ENCODE data around the gene OR10D3.
A peak's percentile ranks its signal among the peaks of the same experiment; 100 is the strongest.

OR10D3 gene

GRCh38 chr11:124172101-124172500 lies 11.0 kb upstream of the OR10D3 start:
- H3K23ac ChIP-seq (ENCODE audit: low read length), result no peak overlapping the region
- no peak overlapping the region for H2AK5ac ChIP-seq (ENCODE audit: low read length)
- no peaks in the 10 kb centered on the region for H3K27me3 ChIP-seq (ENCODE audit: insufficient read depth, low read length, poor library complexity)
- peak overlapping the region; percentile 28 for H2BK120ac ChIP-seq (ENCODE audit: low read depth, low read length)
- H3K4me3 ChIP-seq (ENCODE audit: low read length), result no peak overlapping the region
- H4K5ac ChIP-seq (ENCODE audit: low read length), result no peak overlapping the region
- H3K9ac ChIP-seq (ENCODE audit: low read length), result no peak overlapping the region
- no peak overlapping the region for H3K18ac ChIP-seq (ENCODE audit: low read length)
- no peak overlapping the region for H3K27ac ChIP-seq (ENCODE audit: low read depth, low read length)
- no peaks in the 10 kb centered on the region for H3K4me1 ChIP-seq (ENCODE audit: control insufficient read depth, low read depth, low read length)
- H4K8ac ChIP-seq (ENCODE audit: low read depth, low read length), result no peak overlapping the region
- no peaks in the 10 kb centered on the region for H3K79me1 ChIP-seq (ENCODE audit: low read length)
- DNase-seq, result peak; percentile 37
- no peak overlapping the region for H3K4me2 ChIP-seq (ENCODE audit: low read length)
- no peaks in the 10 kb centered on the region for H3K79me2 ChIP-seq (ENCODE audit: control insufficient read depth, insufficient read depth, low read length)
- no CpG with 5 or more reads among the region's 6 CpGs for WGBS (ENCODE audit: extremely low coverage, insufficient coverage, low lambda C conversion rate)
- no peak overlapping the region for H2BK5ac ChIP-seq (ENCODE audit: low read length)
- no peak overlapping the region for H2BK15ac ChIP-seq (replicated peaks; ENCODE audit: low read depth)
- H3K4ac ChIP-seq (ENCODE audit: low read depth, low read length), result no peak overlapping the region
- no peaks in the 10 kb centered on the region for H3K36me3 ChIP-seq (ENCODE audit: control insufficient read depth, insufficient read depth, low read length)
- no peak overlapping the region for H3K56ac ChIP-seq (ENCODE audit: low read length)

- Histone ChIP-seq H4K8ac (ENCODE audit: low read depth, low read length) (no peak overlapping the region), H2BK15ac (replicated peaks; ENCODE audit: low read depth) (peak overlapping the region; percentile 74), H2AK5ac (ENCODE audit: low read length) (no peak overlapping the region), H2BK5ac (ENCODE audit: low read length) (no peak overlapping the region), H3K79me1 (ENCODE audit: low read length) (no peaks in the 10 kb centered on the region), H3K56ac (ENCODE audit: low read length) (no peak overlapping the region), H3K4ac (ENCODE audit: low read depth, low read length) (no peak overlapping the region), H3K9ac (ENCODE audit: low read length) (no peak overlapping the region), H3K4me1 (ENCODE audit: control insufficient read depth, low read depth, low read length) (no peaks in the 10 kb centered on the region), H3K27ac (ENCODE audit: low read depth, low read length) (no peak overlapping the region), H4K5ac (ENCODE audit: low read length) (no peak overlapping the region), H3K4me3 (ENCODE audit: low read length) (no peak overlapping the region), H3K18ac (ENCODE audit: low read length) (no peak overlapping the region), H3K79me2 (ENCODE audit: control insufficient read depth, insufficient read depth, low read length) (no peaks in the 10 kb centered on the region), H3K27me3 (ENCODE audit: insufficient read depth, low read length, poor library complexity) (no peaks in the 10 kb centered on the region), H3K36me3 (ENCODE audit: control insufficient read depth, insufficient read depth, low read length) (no peaks in the 10 kb centered on the region), H3K23ac (ENCODE audit: low read length) (no peak overlapping the region), H3K4me2 (ENCODE audit: low read length) (no peak overlapping the region), H2BK120ac (ENCODE audit: low read depth, low read length) (peak overlapping the region; percentile 82)
- DNase-seq, result no peak
- WGBS (ENCODE audit: extremely low coverage, insufficient coverage, low lambda C conversion rate), result no CpG with 5 or more reads among the region's 1 CpG
Observed at GRCh38 chr11:124172599-124172998, 10.5 kb upstream of the OR10D3 start.

GRCh38 chr11:124174001-124174583 lies 9.1 kb upstream of the OR10D3 start:
- no peaks in the 10 kb centered on the region for H3K79me2 ChIP-seq (ENCODE audit: control insufficient read depth, insufficient read depth, low read length)
- no peak overlapping the region for H3K56ac ChIP-seq (ENCODE audit: low read length)
- H2BK5ac ChIP-seq (ENCODE audit: low read length), result no peak overlapping the region
- H3K4me3 ChIP-seq (ENCODE audit: low read length), result no peak overlapping the region
- WGBS (ENCODE audit: extremely low coverage, insufficient coverage, low lambda C conversion rate), result no CpG with 5 or more reads among the region's 4 CpGs
- no peak overlapping the region for H3K9ac ChIP-seq (ENCODE audit: low read length)
- no peak overlapping the region for H4K5ac ChIP-seq (ENCODE audit: low read length)
- peak overlapping the region; percentile 57 for H2BK15ac ChIP-seq (replicated peaks; ENCODE audit: low read depth)
- H3K4me2 ChIP-seq (ENCODE audit: low read length), result no peak overlapping the region
- no peaks in the 10 kb centered on the region for H3K27me3 ChIP-seq (ENCODE audit: insufficient read depth, low read length, poor library complexity)
- H3K36me3 ChIP-seq (ENCODE audit: control insufficient read depth, insufficient read depth, low read length), result no peaks in the 10 kb centered on the region
- H4K8ac ChIP-seq (ENCODE audit: low read depth, low read length), result no peak overlapping the region
- DNase-seq, result peak; percentile 98
- no peak overlapping the region for H2AK5ac ChIP-seq (ENCODE audit: low read length)
- no peak overlapping the region for H3K4ac ChIP-seq (ENCODE audit: low read depth, low read length)
- H3K27ac ChIP-seq (ENCODE audit: low read depth, low read length), result no peak overlapping the region
- no peak overlapping the region for H3K23ac ChIP-seq (ENCODE audit: low read length)
- H2BK120ac ChIP-seq (ENCODE audit: low read depth, low read length), result no peak overlapping the region
- H3K18ac ChIP-seq (ENCODE audit: low read length), result no peak overlapping the region
- no peaks in the 10 kb centered on the region for H3K79me1 ChIP-seq (ENCODE audit: low read length)
- peaks cover 4% of the 10 kb centered on the region for H3K4me1 ChIP-seq (ENCODE audit: control insufficient read depth, low read depth, low read length)

- Histone ChIP-seq H2BK5ac (ENCODE audit: low read length) (no peak overlapping the region), H4K8ac (ENCODE audit: low read depth, low read length) (no peak overlapping the region), H2AK5ac (ENCODE audit: low read length) (no peak overlapping the region), H3K18ac (ENCODE audit: low read length) (no peak overlapping the region), H2BK15ac (replicated peaks; ENCODE audit: low read depth) (no peak overlapping the region), H3K36me3 (ENCODE audit: control insufficient read depth, insufficient read depth, low read length) (no peaks in the 10 kb centered on the region), H3K4ac (ENCODE audit: low read depth, low read length) (no peak overlapping the region), H3K79me2 (ENCODE audit: control insufficient read depth, insufficient read depth, low read length) (no peaks in the 10 kb centered on the region), H4K5ac (ENCODE audit: low read length) (no peak overlapping the region), H3K4me1 (ENCODE audit: control insufficient read depth, low read depth, low read length) (peaks cover 4% of the 10 kb centered on the region), H3K23ac (ENCODE audit: low read length) (no peak overlapping the region), H3K4me3 (ENCODE audit: low read length) (no peak overlapping the region), H3K4me2 (ENCODE audit: low read length) (no peak overlapping the region), H3K9ac (ENCODE audit: low read length) (no peak overlapping the region), H2BK120ac (ENCODE audit: low read depth, low read length) (no peak overlapping the region), H3K56ac (ENCODE audit: low read length) (no peak overlapping the region), H3K27me3 (ENCODE audit: insufficient read depth, low read length, poor library complexity) (no peaks in the 10 kb centered on the region), H3K79me1 (ENCODE audit: low read length) (no peaks in the 10 kb centered on the region), H3K27ac (ENCODE audit: low read depth, low read length) (no peak overlapping the region)
- no peak for DNase-seq
- WGBS (ENCODE audit: extremely low coverage, insufficient coverage, low lambda C conversion rate), result no CpG with 5 or more reads among the region's 5 CpGs
Observed at GRCh38 chr11:124176925-124177715, 6.0 kb upstream of the OR10D3 start.

GRCh38 chr11:124179310-124179709 lies 3.8 kb upstream of the OR10D3 start:
- WGBS (ENCODE audit: extremely low coverage, insufficient coverage, low lambda C conversion rate), result no CpG with 5 or more reads among the region's 1 CpG
- Histone ChIP-seq H3K9ac (ENCODE audit: low read length) (no peak overlapping the region), H3K23ac (ENCODE audit: low read length) (no peak overlapping the region)

More at GRCh38 chr11:124179310-124179709, 3.8 kb upstream of the OR10D3 start:
- no peak overlapping the region for H4K8ac ChIP-seq (ENCODE audit: low read depth, low read length)
- no peaks in the 10 kb centered on the region for H3K79me1 ChIP-seq (ENCODE audit: low read length)
- H3K36me3 ChIP-seq (ENCODE audit: control insufficient read depth, insufficient read depth, low read length), result no peaks in the 10 kb centered on the region
- H2BK5ac ChIP-seq (ENCODE audit: low read length), result no peak overlapping the region
- no peak overlapping the region for H3K4me2 ChIP-seq (ENCODE audit: low read length)
- no peak overlapping the region for H2BK120ac ChIP-seq (ENCODE audit: low read depth, low read length)
- peaks cover 4% of the 10 kb centered on the region for H3K4me1 ChIP-seq (ENCODE audit: control insufficient read depth, low read depth, low read length)
- no peak overlapping the region for H2BK15ac ChIP-seq (replicated peaks; ENCODE audit: low read depth)
- H3K27ac ChIP-seq (ENCODE audit: low read depth, low read length), result no peak overlapping the region
- no peak for DNase-seq
- no peak overlapping the region for H3K4ac ChIP-seq (ENCODE audit: low read depth, low read length)
- H3K56ac ChIP-seq (ENCODE audit: low read length), result no peak overlapping the region
- H3K18ac ChIP-seq (ENCODE audit: low read length), result no peak overlapping the region
- H3K27me3 ChIP-seq (ENCODE audit: insufficient read depth, low read length, poor library complexity), result no peaks in the 10 kb centered on the region
- no peak overlapping the region for H2AK5ac ChIP-seq (ENCODE audit: low read length)
- H4K5ac ChIP-seq (ENCODE audit: low read length), result no peak overlapping the region
- no peak overlapping the region for H3K4me3 ChIP-seq (ENCODE audit: low read length)
- H3K79me2 ChIP-seq (ENCODE audit: control insufficient read depth, insufficient read depth, low read length), result no peaks in the 10 kb centered on the region

Measured in mesendoderm (in vitro differentiated cells).